Mesothelial cell of epicardium (in vitro differentiated cells): ENCODE results near the gene SOX5. TPM values are rescaled to one million over a fixed set of nuclear protein-coding genes. Genes with fewer than 3 reads are reported as not detected.

Source experiments
- DNase-seq, 2 experiments: peaks; one replicate each; pipeline ENCODE4 v3.0.0; 2021; ENCODE audit warnings: low spot score in 2 of 2; ENCODE audit not compliant: unreplicated experiment in 2 of 2
- H3K27ac Mint-ChIP-seq: 2 replicates; pipeline ENCODE4 v1.8.0; 2021; ENCODE audit warnings: mixed read lengths
- H3K27me3 Mint-ChIP-seq: 2 replicates; pipeline ENCODE4 v1.8.0; 2021; ENCODE audit warnings: low read depth, mixed read lengths
- H3K36me3 Mint-ChIP-seq: 2 replicates; pipeline ENCODE4 v1.8.0; 2021; ENCODE audit warnings: mixed read lengths
- H3K4me1 Mint-ChIP-seq: 2 replicates; pipeline ENCODE4 v1.8.0; 2021; ENCODE audit warnings: mixed read lengths
- H3K4me3 Mint-ChIP-seq: 2 replicates; pipeline ENCODE4 v1.8.0; 2021; ENCODE audit warnings: mild to moderate bottlenecking, moderate library complexity, mixed read lengths
- H3K9me3 Mint-ChIP-seq: 2 replicates; pipeline ENCODE4 v1.8.0; 2021; ENCODE audit warnings: mixed read lengths
- total RNA-seq: library from RNA; stranded (reverse); gene quantifications from 3 replicates; pipeline ENCODE4 v1.2.1, GENCODE V29; 2021
- TF ChIP-seq, protein P1 (sequence below): fragments of 200-600 bp; sonication (generic); IDR thresholded peaks from one replicate; pipeline ENCODE4 v1.5.0; 2021; ENCODE audit warnings: antibody characterized with exemption; ENCODE audit not compliant: unreplicated experiment

Gene SOX5
- total RNA-seq, 1 donor from 2014 or later: 18.4 TPM

DNA sequence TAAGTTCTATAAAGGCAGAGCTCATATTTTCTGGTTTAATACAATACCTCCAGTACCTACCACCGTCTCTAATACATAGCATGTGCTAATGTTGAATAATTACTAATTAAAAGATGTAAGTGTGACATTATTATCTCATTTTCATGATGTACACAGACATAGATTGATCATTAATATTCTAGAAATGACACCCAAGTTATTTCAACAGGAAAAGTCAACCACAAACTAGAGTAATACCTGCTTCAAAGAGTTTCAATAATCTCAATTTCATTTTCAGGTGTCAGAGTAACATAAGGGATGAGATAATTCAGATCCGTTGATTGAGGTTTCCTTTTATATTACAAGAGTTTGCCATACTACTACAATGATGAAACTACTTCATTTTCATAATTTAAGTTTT lies 388.9 kb downstream of the SOX5 start:
- H3K27ac Mint-ChIP-seq: no peak overlapping the region
- no peaks in the 10 kb centered on the region for H3K9me3 Mint-ChIP-seq
- H3K4me1 Mint-ChIP-seq: peaks cover 24% of the 10 kb centered on the region
- peaks cover 17% of the 10 kb centered on the region for H3K27me3 Mint-ChIP-seq
- TF ChIP-seq, protein P1, sequence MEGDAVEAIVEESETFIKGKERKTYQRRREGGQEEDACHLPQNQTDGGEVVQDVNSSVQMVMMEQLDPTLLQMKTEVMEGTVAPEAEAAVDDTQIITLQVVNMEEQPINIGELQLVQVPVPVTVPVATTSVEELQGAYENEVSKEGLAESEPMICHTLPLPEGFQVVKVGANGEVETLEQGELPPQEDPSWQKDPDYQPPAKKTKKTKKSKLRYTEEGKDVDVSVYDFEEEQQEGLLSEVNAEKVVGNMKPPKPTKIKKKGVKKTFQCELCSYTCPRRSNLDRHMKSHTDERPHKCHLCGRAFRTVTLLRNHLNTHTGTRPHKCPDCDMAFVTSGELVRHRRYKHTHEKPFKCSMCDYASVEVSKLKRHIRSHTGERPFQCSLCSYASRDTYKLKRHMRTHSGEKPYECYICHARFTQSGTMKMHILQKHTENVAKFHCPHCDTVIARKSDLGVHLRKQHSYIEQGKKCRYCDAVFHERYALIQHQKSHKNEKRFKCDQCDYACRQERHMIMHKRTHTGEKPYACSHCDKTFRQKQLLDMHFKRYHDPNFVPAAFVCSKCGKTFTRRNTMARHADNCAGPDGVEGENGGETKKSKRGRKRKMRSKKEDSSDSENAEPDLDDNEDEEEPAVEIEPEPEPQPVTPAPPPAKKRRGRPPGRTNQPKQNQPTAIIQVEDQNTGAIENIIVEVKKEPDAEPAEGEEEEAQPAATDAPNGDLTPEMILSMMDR: no peak
- H3K4me3 Mint-ChIP-seq: no peak overlapping the region
- H3K36me3 Mint-ChIP-seq: no peaks in the 10 kb centered on the region
- no peak for DNase-seq

DNA sequence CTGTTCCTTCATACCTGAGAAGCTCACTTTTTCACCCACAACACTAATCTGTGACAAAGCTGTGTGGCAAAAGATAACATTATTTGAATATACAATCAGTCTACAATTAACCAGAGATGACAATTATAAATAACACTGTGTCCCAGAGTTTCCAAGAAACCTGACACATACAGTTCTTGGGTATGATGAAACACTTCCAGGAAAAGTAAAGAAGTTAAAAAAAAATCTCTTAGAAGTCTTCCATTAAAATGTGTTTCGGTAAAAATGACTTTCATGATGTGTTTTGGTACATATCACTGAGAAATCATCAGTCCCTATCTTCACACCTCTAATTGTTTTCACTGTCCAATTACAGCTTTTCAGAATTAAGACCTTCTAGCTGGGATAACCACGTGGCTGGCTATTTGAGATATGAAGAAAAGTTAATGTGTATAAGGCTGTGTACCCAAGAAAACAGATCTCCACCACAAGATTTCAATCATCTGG lies 390.2 kb downstream of the SOX5 start:
- no peaks in the 10 kb centered on the region for H3K9me3 Mint-ChIP-seq
- no peaks in the 10 kb centered on the region for H3K36me3 Mint-ChIP-seq
- H3K27ac Mint-ChIP-seq: no peak overlapping the region
- H3K4me1 Mint-ChIP-seq: peaks cover 14% of the 10 kb centered on the region
- peaks cover 23% of the 10 kb centered on the region for H3K27me3 Mint-ChIP-seq
- H3K4me3 Mint-ChIP-seq: no peak overlapping the region
- no peak for DNase-seq
- TF ChIP-seq, protein P1: no peak

GRCh38 chr12:23556661-23557060 lies 392.8 kb downstream of the SOX5 start:
- TF ChIP-seq, protein P1: no peak
- Mint-ChIP-seq H3K27ac (no peak overlapping the region), H3K27me3 (peaks cover 18% of the 10 kb centered on the region), H3K4me3 (no peak overlapping the region), H3K4me1 (peaks cover 11% of the 10 kb centered on the region), H3K36me3 (no peaks in the 10 kb centered on the region), H3K9me3 (no peaks in the 10 kb centered on the region)
- DNase-seq: no peak

DNA sequence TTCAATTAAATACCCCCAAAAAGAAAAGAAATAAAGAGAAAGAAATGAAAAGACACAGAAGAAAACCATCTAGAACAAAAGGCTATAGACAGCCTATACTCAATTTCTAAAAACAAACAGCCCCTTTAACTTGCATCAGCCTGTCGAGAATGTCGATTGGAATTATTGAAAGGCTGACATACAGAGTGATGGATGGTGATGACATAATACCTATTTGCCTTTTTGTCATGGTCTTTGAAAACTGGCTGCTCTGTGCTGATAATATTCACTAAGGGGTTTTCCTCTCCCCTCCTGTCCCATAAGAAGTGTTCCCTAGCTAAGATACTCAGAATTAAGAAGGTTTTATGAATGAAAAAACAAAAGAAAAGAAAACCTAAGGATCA lies 393.7 kb downstream of the SOX5 start:
- Mint-ChIP-seq H3K27me3 (peaks cover 18% of the 10 kb centered on the region), H3K9me3 (no peaks in the 10 kb centered on the region), H3K27ac (no peak overlapping the region), H3K4me3 (no peak overlapping the region), H3K36me3 (no peaks in the 10 kb centered on the region), H3K4me1 (peaks cover 7% of the 10 kb centered on the region)
- TF ChIP-seq, protein P1: no peak
- DNase-seq: no peak

- Mint-ChIP-seq H3K4me3 (no peak overlapping the region), H3K36me3 (no peaks in the 10 kb centered on the region), H3K4me1 (peaks cover 7% of the 10 kb centered on the region), H3K27ac (no peak overlapping the region), H3K9me3 (no peaks in the 10 kb centered on the region), H3K27me3 (peaks cover 18% of the 10 kb centered on the region)
- no peak for DNase-seq
- TF ChIP-seq, protein P1: no peak
Observed at GRCh38 chr12:23555180-23555824, 394.2 kb downstream of the SOX5 start.

- Mint-ChIP-seq H3K9me3 (no peaks in the 10 kb centered on the region), H3K27ac (no peak overlapping the region), H3K27me3 (peaks cover 10% of the 10 kb centered on the region), H3K4me1 (peaks cover 16% of the 10 kb centered on the region), H3K36me3 (no peaks in the 10 kb centered on the region), H3K4me3 (no peak overlapping the region)
- no peak for DNase-seq
- TF ChIP-seq, protein P1: no peak
Observed at GRCh38 chr12:23552417-23552816, 397.1 kb downstream of the SOX5 start.
